T-helper 2 cell treated with Interferon-gamma antibody and Interleukin-4, amounts not matched to agents 5 μg/mL and 100 μg/mL, for 36 hours (primary cell): Measurements from ENCODE around the gene ARMH2.
"Not testable (repeated sequence)": the region's sequence is repeated elsewhere in the genome, so short reads cannot be mapped to it uniquely, and the experiment has no call there.

ENCODE experiments used
- DNase-seq: peaks from one replicate; pipeline ENCODE4 v3.0.0; 2021; ENCODE audit warnings: low spot score
- H3K27ac Mint-ChIP-seq: one replicate; pipeline ENCODE4 v1.8.0; 2021; ENCODE audit warnings: mild to moderate bottlenecking, mixed read lengths
- H3K27me3 Mint-ChIP-seq: one replicate; pipeline ENCODE4 v1.8.0; 2021; ENCODE audit warnings: low read depth, mixed read lengths
- H3K36me3 Mint-ChIP-seq: one replicate; pipeline ENCODE4 v1.8.0; 2021; ENCODE audit warnings: low read depth, mixed read lengths
- H3K4me1 Mint-ChIP-seq: one replicate; pipeline ENCODE4 v1.8.0; 2021; ENCODE audit warnings: low read depth, mixed read lengths
- H3K4me3 Mint-ChIP-seq: one replicate; pipeline ENCODE4 v1.8.0; 2022; ENCODE audit warnings: mild to moderate bottlenecking, moderate library complexity, mixed read lengths
- H3K9me3 Mint-ChIP-seq: one replicate; pipeline ENCODE4 v1.8.0; 2021; ENCODE audit warnings: mixed read lengths

ARMH2 gene

DNA sequence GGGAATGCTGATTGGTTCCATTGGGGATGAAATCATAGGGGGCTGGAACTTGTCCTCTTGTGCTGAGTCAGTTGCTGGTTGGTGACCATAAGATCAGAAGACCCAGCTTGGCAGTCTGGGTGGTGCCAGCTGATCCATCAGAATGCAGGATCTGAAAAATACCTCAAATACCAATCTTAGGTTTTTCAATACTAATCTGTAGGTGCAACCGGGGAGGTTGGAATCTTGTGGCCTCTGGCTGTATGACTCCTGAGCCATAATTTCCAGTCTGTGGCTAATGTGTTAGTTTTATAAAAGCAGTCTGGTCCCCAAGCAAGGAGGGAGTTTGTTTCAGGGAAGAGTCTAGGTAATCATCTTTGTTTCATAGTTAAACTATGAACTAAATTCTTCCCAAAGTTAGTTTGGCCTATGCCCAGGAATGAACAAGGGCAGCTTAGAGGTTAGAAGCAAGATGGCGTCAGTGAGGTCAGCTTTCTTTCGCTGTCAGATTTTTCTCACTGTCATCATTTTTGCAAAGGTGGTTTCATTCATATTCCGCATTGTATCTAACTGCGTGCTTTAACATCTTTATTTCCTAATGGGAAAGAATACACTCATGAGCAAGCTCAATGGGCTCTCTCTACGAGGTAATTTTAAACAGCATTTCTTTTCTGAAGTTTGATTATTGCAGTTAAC is 2.0 kb downstream of the ARMH2 start:
- Mint-ChIP-seq H3K9me3 (no peaks in the 10 kb centered on the region), H3K27me3 (no peaks in the 10 kb centered on the region), H3K4me3 (no peak overlapping the region), H3K4me1 (peaks cover 6% of the 10 kb centered on the region), H3K27ac (no peak overlapping the region), H3K36me3 (peaks cover 6% of the 10 kb centered on the region)
- DNase-seq: no peak

DNA sequence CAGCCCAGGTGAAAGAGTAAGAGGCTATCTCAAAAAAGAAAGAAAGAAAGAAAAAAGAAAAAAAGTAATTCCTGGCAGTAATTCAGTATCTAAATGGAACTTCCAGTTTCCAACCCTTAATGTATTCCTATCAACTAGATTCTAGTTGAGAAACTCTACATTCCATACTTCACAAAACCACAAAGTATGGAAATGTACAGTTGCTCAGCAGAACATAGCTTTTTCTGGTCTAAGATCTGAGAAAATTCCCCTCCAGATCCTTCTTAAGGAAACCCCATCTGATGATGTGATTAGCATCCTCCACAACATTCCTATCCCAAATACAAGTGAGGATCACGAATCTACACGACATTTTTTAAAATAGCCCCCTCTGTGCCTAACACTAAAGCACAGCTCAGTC is 3.6 kb downstream of the ARMH2 start:
- DNase-seq: no peak
- H3K9me3 Mint-ChIP-seq: no peaks in the 10 kb centered on the region
- no peak overlapping the region for H3K27ac Mint-ChIP-seq
- H3K36me3 Mint-ChIP-seq: peaks cover 1% of the 10 kb centered on the region
- H3K4me3 Mint-ChIP-seq: no peak overlapping the region
- peaks cover 6% of the 10 kb centered on the region for H3K4me1 Mint-ChIP-seq
- no peaks in the 10 kb centered on the region for H3K27me3 Mint-ChIP-seq

DNA sequence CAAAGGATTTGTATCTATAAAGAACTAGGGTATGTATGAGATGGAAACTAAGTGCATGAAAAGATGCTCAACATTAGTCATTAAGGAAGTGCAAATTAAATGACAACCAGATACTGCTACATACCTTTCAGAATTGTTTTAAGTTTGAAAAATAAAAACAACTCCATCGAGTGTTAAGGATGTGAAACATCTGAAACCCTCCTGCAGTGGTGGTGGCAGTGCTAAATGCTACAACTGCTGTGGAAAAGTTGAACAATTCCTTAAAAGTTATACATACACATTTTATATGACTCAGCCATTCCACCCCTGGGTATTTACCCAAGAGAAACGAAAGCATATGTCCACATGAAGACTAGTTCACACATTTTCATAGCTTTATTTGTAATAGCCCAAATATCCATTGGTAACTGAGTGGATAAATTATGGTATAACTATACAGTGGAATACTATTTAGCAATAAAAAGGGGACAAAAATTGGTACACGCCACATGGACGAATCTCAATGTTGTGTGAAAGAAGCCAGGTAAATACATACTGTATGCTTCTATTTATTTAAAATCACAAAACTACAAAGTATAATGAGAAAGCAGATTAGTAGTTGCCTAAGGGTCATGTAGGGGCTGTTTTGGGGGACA is 10.6 kb downstream of the ARMH2 start:
- H3K27ac Mint-ChIP-seq: no peak overlapping the region
- H3K4me1 Mint-ChIP-seq: peaks cover 3% of the 10 kb centered on the region
- no peaks in the 10 kb centered on the region for H3K27me3 Mint-ChIP-seq
- peaks cover 42% of the 10 kb centered on the region for H3K36me3 Mint-ChIP-seq
- no peak overlapping the region for H3K4me3 Mint-ChIP-seq
- H3K9me3 Mint-ChIP-seq: no peaks in the 10 kb centered on the region
- DNase-seq: peak; percentile 4

DNA sequence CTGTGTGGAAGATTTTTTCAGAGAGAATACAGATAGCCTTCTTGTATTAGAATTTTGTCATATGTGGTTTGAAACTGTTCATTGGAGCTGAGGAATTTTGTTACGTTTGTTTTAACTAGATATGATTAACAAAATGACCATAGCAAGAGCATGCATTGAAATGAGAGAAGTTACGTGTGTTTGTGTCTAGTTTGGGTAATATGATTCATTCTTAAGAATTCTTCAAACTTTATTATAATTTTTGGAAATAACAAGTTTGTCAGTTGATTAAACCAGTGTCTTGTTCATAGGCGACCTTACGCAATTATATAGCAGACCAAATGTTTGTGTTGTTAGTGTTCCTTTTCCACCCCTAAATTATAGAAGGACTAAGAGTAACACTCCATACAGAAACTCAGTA is 18.5 kb downstream of the ARMH2 start:
- H3K9me3 Mint-ChIP-seq: no peaks in the 10 kb centered on the region
- no peaks in the 10 kb centered on the region for H3K27me3 Mint-ChIP-seq
- peak overlapping the region; percentile 16 for H3K4me3 Mint-ChIP-seq
- peaks cover 66% of the 10 kb centered on the region for H3K36me3 Mint-ChIP-seq
- peaks cover 32% of the 10 kb centered on the region for H3K4me1 Mint-ChIP-seq
- no peak overlapping the region for H3K27ac Mint-ChIP-seq
- no peak for DNase-seq

DNA sequence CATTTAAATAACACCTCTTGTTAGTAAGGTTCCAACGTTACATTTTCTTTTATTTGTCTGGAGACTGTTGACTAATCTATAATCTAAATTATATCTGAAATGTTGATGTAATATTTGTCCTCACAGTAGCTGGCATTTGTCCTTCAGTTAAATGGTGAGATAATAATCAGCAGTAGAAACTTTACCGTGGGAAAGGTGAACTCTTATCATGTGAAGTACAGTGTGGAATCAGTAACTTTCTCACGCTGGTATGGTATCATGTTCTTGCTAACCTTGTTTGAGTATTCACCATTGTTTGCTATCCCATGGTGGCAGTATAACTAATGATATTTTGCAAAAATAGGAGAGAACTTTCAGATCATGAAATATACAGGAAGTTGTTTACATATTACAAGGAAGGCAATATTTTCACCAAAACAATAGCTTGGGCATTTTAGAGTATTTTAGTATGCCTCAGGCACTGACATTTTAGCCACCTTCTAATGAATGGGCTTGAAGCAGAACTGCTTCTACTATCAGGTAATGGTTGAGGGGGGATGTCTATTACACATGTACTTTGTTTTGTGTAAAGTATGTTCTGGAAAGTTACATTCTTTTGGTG is 19.2 kb downstream of the ARMH2 start:
- Mint-ChIP-seq H3K36me3 (peaks cover 63% of the 10 kb centered on the region), H3K27ac (no peak overlapping the region), H3K4me1 (peaks cover 34% of the 10 kb centered on the region), H3K9me3 (no peaks in the 10 kb centered on the region), H3K4me3 (peak overlapping the region; percentile 17), H3K27me3 (no peaks in the 10 kb centered on the region)
- no peak for DNase-seq

DNA sequence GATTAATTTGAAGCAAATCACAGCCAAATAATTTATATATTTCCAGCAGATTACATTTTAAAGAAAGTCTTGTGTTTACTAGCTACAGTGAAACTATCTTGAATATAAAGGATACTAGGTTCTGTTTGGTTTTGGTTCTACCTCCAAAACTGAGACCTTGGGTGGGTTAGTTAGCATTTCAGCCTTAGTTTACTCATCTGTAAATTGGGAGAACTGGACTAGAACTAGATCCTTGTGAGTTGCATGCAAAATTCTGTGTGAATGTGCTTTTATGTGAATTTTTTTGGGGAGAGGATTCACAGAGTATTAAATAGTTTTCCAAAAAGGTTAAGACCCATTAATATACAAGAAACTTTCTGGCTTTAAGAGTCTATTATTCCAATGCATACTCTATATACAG is 19.8 kb downstream of the ARMH2 start:
- H3K9me3 Mint-ChIP-seq: no peaks in the 10 kb centered on the region
- no peaks in the 10 kb centered on the region for H3K27me3 Mint-ChIP-seq
- no peak for DNase-seq
- peaks cover 59% of the 10 kb centered on the region for H3K36me3 Mint-ChIP-seq
- peak overlapping the region; percentile 54 for H3K4me3 Mint-ChIP-seq
- H3K27ac Mint-ChIP-seq: no peak overlapping the region
- H3K4me1 Mint-ChIP-seq: peaks cover 36% of the 10 kb centered on the region

DNA sequence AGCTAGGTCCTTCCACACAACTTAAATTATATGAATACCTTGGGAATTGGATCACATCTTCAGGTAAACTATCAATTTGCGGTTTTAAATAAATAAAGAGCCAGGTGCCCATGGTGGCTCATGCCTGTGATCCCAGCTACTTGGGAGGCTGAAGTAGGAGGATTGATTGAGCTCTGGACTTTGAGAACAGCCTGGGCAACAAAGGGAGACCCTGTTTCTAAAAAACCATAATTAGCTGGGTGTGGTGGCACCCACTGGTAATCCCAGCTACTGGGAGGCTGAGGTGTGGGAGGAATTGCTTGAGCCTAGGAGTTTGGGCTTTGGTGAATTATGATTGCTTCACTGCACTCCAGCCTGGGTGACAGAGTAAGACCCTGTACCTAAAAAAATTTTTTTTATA is 20.6 kb downstream of the ARMH2 start:
- peaks cover 35% of the 10 kb centered on the region for H3K4me1 Mint-ChIP-seq
- no peaks in the 10 kb centered on the region for H3K27me3 Mint-ChIP-seq
- no peaks in the 10 kb centered on the region for H3K9me3 Mint-ChIP-seq
- no peak for DNase-seq
- no peak overlapping the region for H3K27ac Mint-ChIP-seq
- peaks cover 53% of the 10 kb centered on the region for H3K36me3 Mint-ChIP-seq
- peak overlapping the region; percentile 97 for H3K4me3 Mint-ChIP-seq

DNA sequence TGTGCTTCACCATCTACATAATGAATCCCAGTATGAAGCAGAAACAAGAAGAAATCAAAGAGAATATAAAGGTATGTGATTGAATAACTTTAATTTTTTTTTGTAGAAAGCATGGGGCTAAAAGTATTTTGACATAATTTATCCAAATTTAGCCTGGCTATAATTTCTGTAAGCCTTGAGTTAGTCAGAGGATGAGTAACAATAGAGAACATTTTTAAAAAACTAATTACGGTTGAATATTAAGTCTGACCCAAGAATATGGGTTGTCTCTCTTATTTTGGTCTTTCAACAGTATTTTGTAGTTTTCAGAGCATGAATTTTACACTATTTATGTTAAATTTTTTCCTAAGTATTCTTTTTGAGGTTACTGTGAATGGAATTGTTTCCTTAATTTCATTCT is 21.5 kb downstream of the ARMH2 start:
- Mint-ChIP-seq H3K4me1 (peaks cover 33% of the 10 kb centered on the region), H3K4me3 (peak overlapping the region; percentile 97), H3K36me3 (peaks cover 46% of the 10 kb centered on the region), H3K9me3 (no peaks in the 10 kb centered on the region), H3K27me3 (no peaks in the 10 kb centered on the region), H3K27ac (no peak overlapping the region)
- no peak for DNase-seq

DNA sequence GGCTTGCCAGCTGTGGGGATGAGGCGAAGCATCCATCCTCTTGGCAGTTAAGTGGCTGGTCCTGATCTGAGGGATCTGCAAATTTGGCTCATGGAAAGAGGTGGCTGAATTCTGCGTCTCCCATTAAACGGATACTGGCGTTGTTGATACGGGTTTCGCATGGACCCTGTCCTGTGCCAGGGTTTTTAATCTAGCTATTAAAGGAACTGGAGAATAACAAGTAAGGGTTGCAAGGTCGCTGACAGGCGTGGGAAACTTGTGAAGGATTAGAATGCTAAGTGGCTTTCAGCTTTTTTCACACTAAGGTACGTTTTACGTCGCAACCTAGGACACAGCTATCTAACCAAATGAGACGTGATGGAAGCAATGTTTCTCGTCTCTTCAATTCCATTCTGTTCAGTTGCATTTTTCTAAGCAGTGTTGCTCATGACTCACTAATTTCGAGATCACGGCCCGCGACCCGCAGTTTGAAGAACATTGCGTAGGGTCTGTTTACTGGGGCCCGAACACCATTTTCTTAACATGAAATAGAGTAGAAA is 23.1 kb downstream of the ARMH2 start:
- Mint-ChIP-seq H3K27me3 (no peaks in the 10 kb centered on the region), H3K4me1 (peaks cover 33% of the 10 kb centered on the region), H3K36me3 (peaks cover 31% of the 10 kb centered on the region), H3K27ac (peak overlapping the region; percentile 97), H3K4me3 (peak overlapping the region; percentile 97), H3K9me3 (no peaks in the 10 kb centered on the region)
- no peak for DNase-seq

DNA sequence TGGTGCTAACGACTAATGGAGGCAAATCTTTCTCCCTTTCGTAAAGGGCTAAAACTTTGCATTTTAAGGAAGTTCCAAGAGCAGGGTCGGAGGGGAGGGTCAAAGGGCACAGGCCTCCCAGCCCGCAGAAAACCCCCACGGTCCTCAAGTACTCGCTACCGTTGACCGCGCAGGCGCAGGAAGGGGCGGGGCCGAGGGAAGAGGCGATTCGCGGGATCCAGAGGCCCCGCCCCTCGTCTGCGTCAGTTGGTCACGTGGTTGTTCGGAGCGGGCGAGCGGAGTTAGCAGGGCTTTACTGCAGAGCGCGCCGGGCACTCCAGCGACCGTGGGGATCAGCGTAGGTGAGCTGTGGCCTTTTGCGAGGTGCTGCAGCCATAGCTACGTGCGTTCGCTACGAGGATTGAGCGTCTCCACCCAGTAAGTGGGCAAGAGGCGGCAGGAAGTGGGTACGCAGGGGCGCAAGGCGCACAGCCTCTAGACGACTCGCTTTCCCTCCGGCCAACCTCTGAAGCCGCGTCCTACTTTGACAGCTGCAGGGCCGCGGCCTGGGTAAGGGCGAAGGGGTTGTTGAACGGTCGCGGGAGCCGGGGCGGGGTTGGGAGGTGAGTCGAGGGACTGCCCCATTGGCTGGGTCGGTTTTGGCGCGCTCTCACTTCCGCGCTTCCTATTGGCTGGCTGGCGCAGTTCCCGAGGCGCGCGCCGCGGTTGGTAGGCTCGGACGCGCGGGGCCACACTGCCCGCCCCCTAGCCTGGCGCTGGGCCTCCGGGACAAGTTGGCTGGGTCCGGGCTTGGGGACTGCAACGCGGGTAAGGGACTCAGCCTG is 23.8 kb downstream of the ARMH2 start, which contains the start of gene GMNN:
Gene GMNN, plus strand, starts transcription at position 242 of the 824 bp plus-strand sequence. CDS start 2,310 bp downstream, outside the sequence.
- Mint-ChIP-seq H3K4me3 (peak within 1 kb of the TSS; percentile 97), H3K4me1 (peaks cover 30% of the 10 kb centered on the region), H3K36me3 (peaks cover 26% of the 10 kb centered on the region)

DNA sequence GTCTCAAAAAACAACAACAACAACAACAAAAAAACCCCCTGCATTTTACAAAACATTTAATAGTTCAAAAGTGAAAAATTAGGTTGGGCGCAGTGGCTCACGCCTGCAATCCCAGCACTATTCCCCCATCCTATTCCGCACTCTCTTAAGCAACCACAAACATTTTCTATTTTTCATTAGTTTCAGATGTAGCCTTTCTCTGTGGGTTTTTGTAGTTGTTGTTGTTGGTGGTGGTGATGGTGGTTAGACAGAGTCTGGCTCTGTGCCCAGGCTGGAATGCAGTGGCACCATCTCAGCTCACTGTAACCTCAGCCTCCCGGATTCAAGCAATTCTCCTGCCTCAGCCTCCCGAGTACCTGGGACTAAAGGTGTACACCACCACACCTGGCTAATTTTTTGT is 30.4 kb downstream of the ARMH2 start:
- DNase-seq: no peak
- Mint-ChIP-seq H3K27me3 (no peaks in the 10 kb centered on the region), H3K36me3 (no peaks in the 10 kb centered on the region), H3K4me3 (no peak overlapping the region), H3K27ac (no peak overlapping the region), H3K4me1 (peaks cover 2% of the 10 kb centered on the region), H3K9me3 (no peaks in the 10 kb centered on the region)

More for the DNA sequence above, 23.8 kb downstream of the ARMH2 start, which contains the start of gene GMNN:
- no peaks in the 10 kb centered on the region for H3K27me3 Mint-ChIP-seq
- H3K9me3 Mint-ChIP-seq: no peaks in the 10 kb centered on the region
- peak; percentile 97 for DNase-seq
- H3K27ac Mint-ChIP-seq: peak within 1 kb of the TSS; percentile 97

DNA sequence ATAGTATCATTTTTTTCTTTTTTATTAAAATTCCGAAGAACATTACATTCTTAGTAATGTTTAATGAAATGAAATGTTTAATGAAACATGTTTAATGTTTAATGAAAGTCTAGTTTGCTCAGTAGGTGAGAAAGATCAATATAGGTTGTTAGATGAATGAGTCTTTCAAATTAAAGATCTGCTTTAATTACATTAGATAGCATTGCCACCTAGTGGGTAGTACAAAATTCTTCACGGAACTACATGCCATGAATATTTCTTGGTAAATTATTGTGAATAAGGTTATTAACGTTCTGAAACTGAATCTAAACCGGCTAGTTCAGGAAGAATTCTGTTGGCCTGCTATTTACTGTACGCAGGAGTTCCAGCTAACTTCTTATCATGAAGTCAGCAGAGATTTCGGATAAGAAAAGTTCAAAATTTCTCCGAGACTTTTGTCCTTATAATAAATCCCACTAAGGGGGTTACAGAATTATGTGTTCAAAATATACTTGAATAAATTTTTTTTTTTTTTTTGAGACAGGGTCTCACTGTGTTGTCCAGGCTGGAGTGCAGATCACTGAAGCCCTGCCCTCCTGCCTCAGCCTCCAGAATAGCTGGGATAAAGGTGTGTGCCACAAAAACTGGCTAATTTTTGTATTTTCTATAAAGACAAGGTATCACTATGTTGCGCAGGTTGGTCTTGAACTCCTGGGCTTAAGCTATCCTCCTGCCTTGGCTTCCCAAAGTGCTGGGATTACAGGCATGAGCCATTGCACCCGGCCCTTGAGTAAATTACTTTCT is 31.8 kb downstream of the ARMH2 start:
- Mint-ChIP-seq H3K27me3 (no peaks in the 10 kb centered on the region), H3K9me3 (no peaks in the 10 kb centered on the region), H3K27ac (no peak overlapping the region), H3K4me3 (no peak overlapping the region), H3K4me1 (peaks cover 3% of the 10 kb centered on the region), H3K36me3 (no peaks in the 10 kb centered on the region)
- no peak for DNase-seq

DNA sequence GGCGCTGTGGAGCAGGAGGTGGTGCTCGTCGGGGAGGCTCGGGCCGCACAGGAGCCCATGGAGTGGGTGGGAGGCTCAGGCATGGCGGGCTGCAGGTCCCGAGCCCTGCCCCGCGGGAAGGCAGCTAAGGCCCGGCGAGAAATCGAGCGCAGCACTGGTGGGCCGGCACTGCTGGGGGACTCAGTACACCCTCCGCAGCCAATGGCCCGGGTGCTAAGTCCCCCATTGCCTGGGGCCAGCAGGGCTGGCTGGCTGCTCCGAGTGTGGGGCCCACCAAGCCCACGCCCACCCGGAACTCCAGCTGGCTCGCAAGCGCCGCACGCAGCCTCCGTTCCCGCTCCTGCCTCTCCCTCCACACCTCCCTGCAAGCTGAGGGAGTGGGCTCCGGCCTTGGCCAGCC is 32.7 kb downstream of the ARMH2 start:
- not testable (repeated sequence) for H3K27me3 Mint-ChIP-seq, DNase-seq, H3K4me3 Mint-ChIP-seq, H3K9me3 Mint-ChIP-seq, H3K4me1 Mint-ChIP-seq, H3K27ac Mint-ChIP-seq, H3K36me3 Mint-ChIP-seq
